ENCODE measurements around the gene CACNA1B.
"Not testable (repeated sequence)": the region's sequence is repeated elsewhere in the genome, so short reads cannot be mapped to it uniquely, and the experiment has no call there.

The CACNA1B gene

GRCh38 chr9:137883977-137884376 lies 6.4 kb downstream of the CACNA1B start:
- H2BK120ac ChIP-seq (ENCODE audit: low read depth, low read length); H2AK5ac ChIP-seq (ENCODE audit: low read depth, low read length); H3K4me2 ChIP-seq (ENCODE audit: insufficient read depth, low read length, poor library complexity, severe bottlenecking); H4K91ac ChIP-seq (ENCODE audit: low read depth, low read length, poor library complexity); H3K4me1 ChIP-seq (ENCODE audit: control insufficient read depth in 2 of 2, insufficient read depth in 1 of 2, low read depth in 1 of 2, low read length in 2 of 2); H3K4ac ChIP-seq (ENCODE audit: low read length); H2BK12ac ChIP-seq (ENCODE audit: low read length); H3K79me1 ChIP-seq (ENCODE audit: low read depth, low read length); H2BK5ac ChIP-seq (ENCODE audit: low read length); H3K4me3 ChIP-seq (ENCODE audit: low read length in 2 of 2); H3K27me3 ChIP-seq (ENCODE audit: control insufficient read depth in 3 of 3, insufficient read depth in 3 of 3, low read depth in 1 of 3, low read length in 3 of 3); H3K27ac ChIP-seq (replicated peaks; ENCODE audit: low read length); H3K23ac ChIP-seq (ENCODE audit: low read depth, low read length, poor library complexity); H3K9me3 ChIP-seq (replicated peaks in 1 of 2; ENCODE audit: control insufficient read depth in 2 of 2, insufficient read depth in 1 of 2, low read depth in 1 of 2, low read length in 2 of 2); DNase-seq (ENCODE audit: low spot score); H3K36me3 ChIP-seq (replicated peaks in 1 of 2; ENCODE audit: control insufficient read depth in 2 of 2, insufficient read depth in 2 of 2, low read length in 2 of 2); H3K14ac ChIP-seq (ENCODE audit: low read length); H2AFZ ChIP-seq (ENCODE audit: low read length); H3K18ac ChIP-seq (ENCODE audit: low read length); H4K8ac ChIP-seq (ENCODE audit: low read depth, low read length); H2BK15ac ChIP-seq (ENCODE audit: low read length); H3K9ac ChIP-seq (ENCODE audit: low read depth, low read length, poor library complexity): not testable (repeated sequence)
- no CpG with 5 or more reads among the region's 6 CpGs for WGBS, 2 donors (ENCODE audit: extremely low coverage in 2 of 2, insufficient read length in 2 of 2, insufficient replicate concordance in 1 of 2)

- not testable (repeated sequence) for H3K23ac ChIP-seq (ENCODE audit: low read depth, low read length, poor library complexity); H3K27me3 ChIP-seq (ENCODE audit: control insufficient read depth in 3 of 3, insufficient read depth in 3 of 3, low read depth in 1 of 3, low read length in 3 of 3); H3K9ac ChIP-seq (ENCODE audit: low read depth, low read length, poor library complexity); H4K91ac ChIP-seq (ENCODE audit: low read depth, low read length, poor library complexity); H3K79me1 ChIP-seq (ENCODE audit: low read depth, low read length); H3K27ac ChIP-seq (replicated peaks; ENCODE audit: low read length); H3K4me3 ChIP-seq (ENCODE audit: low read length in 2 of 2); H2BK15ac ChIP-seq (ENCODE audit: low read length); H2BK12ac ChIP-seq (ENCODE audit: low read length); H2AK5ac ChIP-seq (ENCODE audit: low read depth, low read length); H2BK120ac ChIP-seq (ENCODE audit: low read depth, low read length); H4K8ac ChIP-seq (ENCODE audit: low read depth, low read length); H3K36me3 ChIP-seq (replicated peaks in 1 of 2; ENCODE audit: control insufficient read depth in 2 of 2, insufficient read depth in 2 of 2, low read length in 2 of 2); H3K14ac ChIP-seq (ENCODE audit: low read length); H3K9me3 ChIP-seq (replicated peaks in 1 of 2; ENCODE audit: control insufficient read depth in 2 of 2, insufficient read depth in 1 of 2, low read depth in 1 of 2, low read length in 2 of 2); DNase-seq (ENCODE audit: low spot score); H2AFZ ChIP-seq (ENCODE audit: low read length); H2BK5ac ChIP-seq (ENCODE audit: low read length); H3K4ac ChIP-seq (ENCODE audit: low read length); H3K4me1 ChIP-seq (ENCODE audit: control insufficient read depth in 2 of 2, insufficient read depth in 1 of 2, low read depth in 1 of 2, low read length in 2 of 2); H3K4me2 ChIP-seq (ENCODE audit: insufficient read depth, low read length, poor library complexity, severe bottlenecking); H3K18ac ChIP-seq (ENCODE audit: low read length)
- WGBS, 2 donors (ENCODE audit: extremely low coverage in 2 of 2, insufficient read length in 2 of 2, insufficient replicate concordance in 1 of 2), result 100% methylated on average over 1 of the region's 7 CpGs
Observed at GRCh38 chr9:137884547-137884946, 7.0 kb downstream of the CACNA1B start.

GRCh38 chr9:137885121-137885520 lies 7.5 kb downstream of the CACNA1B start:
- not testable (repeated sequence) for H2AFZ ChIP-seq (ENCODE audit: low read length); H3K4me3 ChIP-seq (ENCODE audit: low read length in 2 of 2); H3K27me3 ChIP-seq (ENCODE audit: control insufficient read depth in 3 of 3, insufficient read depth in 3 of 3, low read depth in 1 of 3, low read length in 3 of 3); H3K9me3 ChIP-seq (replicated peaks in 1 of 2; ENCODE audit: control insufficient read depth in 2 of 2, insufficient read depth in 1 of 2, low read depth in 1 of 2, low read length in 2 of 2); H2AK5ac ChIP-seq (ENCODE audit: low read depth, low read length); H3K4me1 ChIP-seq (ENCODE audit: control insufficient read depth in 2 of 2, insufficient read depth in 1 of 2, low read depth in 1 of 2, low read length in 2 of 2); H3K27ac ChIP-seq (replicated peaks; ENCODE audit: low read length); H3K4ac ChIP-seq (ENCODE audit: low read length); H2BK5ac ChIP-seq (ENCODE audit: low read length); H3K36me3 ChIP-seq (replicated peaks in 1 of 2; ENCODE audit: control insufficient read depth in 2 of 2, insufficient read depth in 2 of 2, low read length in 2 of 2); H3K14ac ChIP-seq (ENCODE audit: low read length); H3K9ac ChIP-seq (ENCODE audit: low read depth, low read length, poor library complexity); DNase-seq (ENCODE audit: low spot score); H2BK15ac ChIP-seq (ENCODE audit: low read length); H2BK12ac ChIP-seq (ENCODE audit: low read length); H3K18ac ChIP-seq (ENCODE audit: low read length); H4K91ac ChIP-seq (ENCODE audit: low read depth, low read length, poor library complexity); H3K79me1 ChIP-seq (ENCODE audit: low read depth, low read length); H3K4me2 ChIP-seq (ENCODE audit: insufficient read depth, low read length, poor library complexity, severe bottlenecking); H3K23ac ChIP-seq (ENCODE audit: low read depth, low read length, poor library complexity); H4K8ac ChIP-seq (ENCODE audit: low read depth, low read length); H2BK120ac ChIP-seq (ENCODE audit: low read depth, low read length)
- no CpG with 5 or more reads among the region's 12 CpGs for WGBS, 2 donors (ENCODE audit: extremely low coverage in 2 of 2, insufficient read length in 2 of 2, insufficient replicate concordance in 1 of 2)

- not testable (repeated sequence) for H3K27ac ChIP-seq (replicated peaks; ENCODE audit: low read length); H3K9me3 ChIP-seq (replicated peaks in 1 of 2; ENCODE audit: control insufficient read depth in 2 of 2, insufficient read depth in 1 of 2, low read depth in 1 of 2, low read length in 2 of 2); H3K4me3 ChIP-seq (ENCODE audit: low read length in 2 of 2); H3K36me3 ChIP-seq (replicated peaks in 1 of 2; ENCODE audit: control insufficient read depth in 2 of 2, insufficient read depth in 2 of 2, low read length in 2 of 2); H3K18ac ChIP-seq (ENCODE audit: low read length); H3K4me1 ChIP-seq (ENCODE audit: control insufficient read depth in 2 of 2, insufficient read depth in 1 of 2, low read depth in 1 of 2, low read length in 2 of 2); H3K4me2 ChIP-seq (ENCODE audit: insufficient read depth, low read length, poor library complexity, severe bottlenecking); H2BK15ac ChIP-seq (ENCODE audit: low read length); H2BK5ac ChIP-seq (ENCODE audit: low read length); H3K14ac ChIP-seq (ENCODE audit: low read length); H3K23ac ChIP-seq (ENCODE audit: low read depth, low read length, poor library complexity); DNase-seq (ENCODE audit: low spot score); H2BK12ac ChIP-seq (ENCODE audit: low read length); H3K4ac ChIP-seq (ENCODE audit: low read length); H3K27me3 ChIP-seq (ENCODE audit: control insufficient read depth in 3 of 3, insufficient read depth in 3 of 3, low read depth in 1 of 3, low read length in 3 of 3); H2AFZ ChIP-seq (ENCODE audit: low read length); H4K91ac ChIP-seq (ENCODE audit: low read depth, low read length, poor library complexity); H2AK5ac ChIP-seq (ENCODE audit: low read depth, low read length); H3K79me1 ChIP-seq (ENCODE audit: low read depth, low read length); H3K9ac ChIP-seq (ENCODE audit: low read depth, low read length, poor library complexity); H2BK120ac ChIP-seq (ENCODE audit: low read depth, low read length); H4K8ac ChIP-seq (ENCODE audit: low read depth, low read length)
- no CpG with 5 or more reads among the region's 12 CpGs for WGBS, 2 donors (ENCODE audit: extremely low coverage in 2 of 2, insufficient read length in 2 of 2, insufficient replicate concordance in 1 of 2)
Observed at GRCh38 chr9:137888621-137889020, 11.0 kb downstream of the CACNA1B start.
